T-helper 17 cell (primary cell): Measurements from ENCODE around the gene NLRC5. TPM values are rescaled to one million over a fixed set of nuclear protein-coding genes. Genes with fewer than 3 reads are reported as not detected.

ENCODE experiments used
- ATAC-seq: fragments of 150-1000 bp; cut with Tn5 transposase; 2 replicates; pipeline ENCODE4 v1.10.0; 2021; ENCODE audit warnings: mild to moderate bottlenecking, moderate library complexity
- DNase-seq, 3 donors: peaks; one replicate each; pipeline versions ENCODE4 v3.0.0 to v3.0.0-alpha.2; 2020 to 2021
- H3K9me3 ChIP-seq: one replicate; pipeline ENCODE4 v1.7.0; 2013; ENCODE audit warnings: low read length, mild to moderate bottlenecking; ENCODE audit not compliant: control insufficient read depth, poor library complexity, severe bottlenecking
- H3K27ac Mint-ChIP-seq: one replicate; pipeline ENCODE4 v1.8.0; 2022; ENCODE audit warnings: mild to moderate bottlenecking, moderate library complexity, mixed read lengths
- H3K27me3 Mint-ChIP-seq: one replicate; pipeline ENCODE4 v1.8.0; 2022; ENCODE audit warnings: mixed read lengths
- H3K36me3 Mint-ChIP-seq: one replicate; pipeline ENCODE4 v1.8.0; 2022; ENCODE audit warnings: low read depth, mixed read lengths
- H3K4me1 Mint-ChIP-seq: one replicate; pipeline ENCODE4 v1.8.0; 2022; ENCODE audit warnings: mild to moderate bottlenecking, mixed read lengths
- H3K4me3 Mint-ChIP-seq: one replicate; pipeline ENCODE4 v1.8.0; 2022; ENCODE audit warnings: mild to moderate bottlenecking, moderate library complexity, mixed read lengths
- total RNA-seq, 4 donors: library from RNA in 2 of 4; stranded (reverse) in 2 of 4; gene quantifications; one replicate each; pipeline ENCODE4 v1.2.3 and lab custom pipeline; 2022 to 2026

Gene NLRC5
- total RNA-seq, 2 donors from 2014 or later, result 381 to 578 TPM

- Mint-ChIP-seq H3K4me3 (peak overlapping the region; percentile 39), H3K4me1 (peaks cover 56% of the 10 kb centered on the region), H3K27me3 (no peaks in the 10 kb centered on the region), H3K27ac (peak overlapping the region; percentile 91), H3K36me3 (peaks cover 3% of the 10 kb centered on the region)
- H3K9me3 ChIP-seq, result no peaks in the 10 kb centered on the region
- no peak for ATAC-seq
- no peak for DNase-seq
Observed at GRCh38 chr16:57132470-57132869, 143.1 kb downstream of the NLRC5 start.

GRCh38 chr16:57133031-57133430, 143.7 kb downstream of the NLRC5 start:
- DNase-seq (no peak), ATAC-seq (no peak)
- peak overlapping the region; percentile 91 for H3K27ac Mint-ChIP-seq
- peaks cover 54% of the 10 kb centered on the region for H3K4me1 Mint-ChIP-seq
- H3K4me3 Mint-ChIP-seq, result peak overlapping the region; percentile 86
- H3K27me3 Mint-ChIP-seq, result no peaks in the 10 kb centered on the region
- no peaks in the 10 kb centered on the region for H3K9me3 ChIP-seq
- peaks cover 3% of the 10 kb centered on the region for H3K36me3 Mint-ChIP-seq

Other genes starting within 250 kb of the NLRC5 start
- gene SLC12A3, start 124.3 kb upstream of the NLRC5 start, total RNA-seq, result not detected
- 100 to 1,000 TPM; 225 to 255 TPM for gene HERPUD1, start 57.4 kb upstream of the NLRC5 start, total RNA-seq
- gene CETP, start 27.6 kb upstream of the NLRC5 start, total RNA-seq, result 1 to 10 TPM in 1 of 2 donors, not detected in 1; 2.3 TPM
- gene CPNE2, start 103.0 kb downstream of the NLRC5 start, total RNA-seq, result 1 to 10 TPM; 2.4 to 4.4 TPM
- gene PSME3IP1, start 196.5 kb downstream of the NLRC5 start, total RNA-seq, result 100 to 1,000 TPM; 109 to 118 TPM
- gene RSPRY1, start 196.8 kb downstream of the NLRC5 start, total RNA-seq, result 10 to 100 TPM; 19.1 to 23.8 TPM